ENCODE results near the gene COX6B1.
A peak's percentile ranks its signal among the peaks of the same experiment; 100 is the strongest.

COX6B1 gene

DNA sequence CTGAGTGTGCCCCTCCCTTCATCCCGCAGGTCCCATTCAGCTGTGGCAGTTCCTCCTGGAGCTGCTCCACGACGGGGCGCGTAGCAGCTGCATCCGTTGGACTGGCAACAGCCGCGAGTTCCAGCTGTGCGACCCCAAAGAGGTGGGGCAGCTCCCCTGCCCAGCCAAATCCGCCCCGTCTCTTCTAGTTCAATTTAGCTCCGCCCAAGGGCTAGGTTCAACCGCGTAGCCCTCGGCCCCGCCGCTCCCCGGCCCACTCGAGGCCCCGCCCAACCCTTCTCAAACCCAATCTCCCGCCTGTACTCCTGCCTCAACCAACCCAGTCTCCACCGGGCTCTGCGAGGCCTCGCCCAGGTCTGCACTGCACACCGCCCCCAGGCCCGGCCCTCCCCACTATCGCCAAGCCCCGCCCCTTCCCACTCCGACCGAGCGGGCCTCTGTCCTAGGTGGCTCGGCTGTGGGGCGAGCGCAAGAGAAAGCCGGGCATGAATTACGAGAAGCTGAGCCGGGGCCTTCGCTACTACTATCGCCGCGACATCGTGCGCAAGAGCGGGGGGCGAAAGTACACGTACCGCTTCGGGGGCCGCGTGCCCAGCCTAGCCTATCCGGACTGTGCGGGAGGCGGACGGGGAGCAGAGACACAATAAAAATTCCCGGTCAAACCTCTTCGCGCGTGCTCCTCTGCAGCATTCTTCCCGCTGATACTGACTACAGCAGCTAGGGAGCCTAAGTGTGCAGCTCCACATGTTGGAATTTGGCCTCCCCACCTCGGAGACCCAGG lies 3.7 kb upstream of the COX6B1 start (continued):
- TF ChIP-seq ZNF302 (tag by site-specific recombination; IDR thresholded peaks at IDR 0.05; ENCODE audit: low read depth): no peak
- peak; percentile 57 for TF ChIP-seq EGR2 (tag by site-specific recombination; IDR thresholded peaks at IDR 0.05; ENCODE audit: low read depth)
- TF ChIP-seq, protein P1, sequence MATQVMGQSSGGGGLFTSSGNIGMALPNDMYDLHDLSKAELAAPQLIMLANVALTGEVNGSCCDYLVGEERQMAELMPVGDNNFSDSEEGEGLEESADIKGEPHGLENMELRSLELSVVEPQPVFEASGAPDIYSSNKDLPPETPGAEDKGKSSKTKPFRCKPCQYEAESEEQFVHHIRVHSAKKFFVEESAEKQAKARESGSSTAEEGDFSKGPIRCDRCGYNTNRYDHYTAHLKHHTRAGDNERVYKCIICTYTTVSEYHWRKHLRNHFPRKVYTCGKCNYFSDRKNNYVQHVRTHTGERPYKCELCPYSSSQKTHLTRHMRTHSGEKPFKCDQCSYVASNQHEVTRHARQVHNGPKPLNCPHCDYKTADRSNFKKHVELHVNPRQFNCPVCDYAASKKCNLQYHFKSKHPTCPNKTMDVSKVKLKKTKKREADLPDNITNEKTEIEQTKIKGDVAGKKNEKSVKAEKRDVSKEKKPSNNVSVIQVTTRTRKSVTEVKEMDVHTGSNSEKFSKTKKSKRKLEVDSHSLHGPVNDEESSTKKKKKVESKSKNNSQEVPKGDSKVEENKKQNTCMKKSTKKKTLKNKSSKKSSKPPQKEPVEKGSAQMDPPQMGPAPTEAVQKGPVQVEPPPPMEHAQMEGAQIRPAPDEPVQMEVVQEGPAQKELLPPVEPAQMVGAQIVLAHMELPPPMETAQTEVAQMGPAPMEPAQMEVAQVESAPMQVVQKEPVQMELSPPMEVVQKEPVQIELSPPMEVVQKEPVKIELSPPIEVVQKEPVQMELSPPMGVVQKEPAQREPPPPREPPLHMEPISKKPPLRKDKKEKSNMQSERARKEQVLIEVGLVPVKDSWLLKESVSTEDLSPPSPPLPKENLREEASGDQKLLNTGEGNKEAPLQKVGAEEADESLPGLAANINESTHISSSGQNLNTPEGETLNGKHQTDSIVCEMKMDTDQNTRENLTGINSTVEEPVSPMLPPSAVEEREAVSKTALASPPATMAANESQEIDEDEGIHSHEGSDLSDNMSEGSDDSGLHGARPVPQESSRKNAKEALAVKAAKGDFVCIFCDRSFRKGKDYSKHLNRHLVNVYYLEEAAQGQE (tag by site-specific recombination; IDR thresholded peaks at IDR 0.05): peak; percentile 99
- TF ChIP-seq GLI4 (tag by site-specific recombination; IDR thresholded peaks at IDR 0.05): no peak
- TF ChIP-seq ZNF677 (tag by site-specific recombination; IDR thresholded peaks at IDR 0.05): no peak
- TF ChIP-seq, protein P2, sequence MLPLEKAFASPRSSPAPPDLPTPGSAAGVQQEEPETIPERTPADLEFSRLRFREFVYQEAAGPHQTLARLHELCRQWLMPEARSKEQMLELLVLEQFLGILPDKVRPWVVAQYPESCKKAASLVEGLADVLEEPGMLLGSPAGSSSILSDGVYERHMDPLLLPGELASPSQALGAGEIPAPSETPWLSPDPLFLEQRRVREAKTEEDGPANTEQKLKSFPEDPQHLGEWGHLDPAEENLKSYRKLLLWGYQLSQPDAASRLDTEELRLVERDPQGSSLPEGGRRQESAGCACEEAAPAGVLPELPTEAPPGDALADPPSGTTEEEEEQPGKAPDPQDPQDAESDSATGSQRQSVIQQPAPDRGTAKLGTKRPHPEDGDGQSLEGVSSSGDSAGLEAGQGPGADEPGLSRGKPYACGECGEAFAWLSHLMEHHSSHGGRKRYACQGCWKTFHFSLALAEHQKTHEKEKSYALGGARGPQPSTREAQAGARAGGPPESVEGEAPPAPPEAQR (tag by site-specific recombination; IDR thresholded peaks at IDR 0.05): peak; percentile 44; the same call in 1 of the 2 replicates
- TF ChIP-seq, protein P3, sequence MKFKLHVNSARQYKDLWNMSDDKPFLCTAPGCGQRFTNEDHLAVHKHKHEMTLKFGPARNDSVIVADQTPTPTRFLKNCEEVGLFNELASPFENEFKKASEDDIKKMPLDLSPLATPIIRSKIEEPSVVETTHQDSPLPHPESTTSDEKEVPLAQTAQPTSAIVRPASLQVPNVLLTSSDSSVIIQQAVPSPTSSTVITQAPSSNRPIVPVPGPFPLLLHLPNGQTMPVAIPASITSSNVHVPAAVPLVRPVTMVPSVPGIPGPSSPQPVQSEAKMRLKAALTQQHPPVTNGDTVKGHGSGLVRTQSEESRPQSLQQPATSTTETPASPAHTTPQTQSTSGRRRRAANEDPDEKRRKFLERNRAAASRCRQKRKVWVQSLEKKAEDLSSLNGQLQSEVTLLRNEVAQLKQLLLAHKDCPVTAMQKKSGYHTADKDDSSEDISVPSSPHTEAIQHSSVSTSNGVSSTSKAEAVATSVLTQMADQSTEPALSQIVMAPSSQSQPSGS (tag by site-specific recombination; IDR thresholded peaks at IDR 0.05; ENCODE audit: low read depth): no peak
- TF ChIP-seq, protein P4, sequence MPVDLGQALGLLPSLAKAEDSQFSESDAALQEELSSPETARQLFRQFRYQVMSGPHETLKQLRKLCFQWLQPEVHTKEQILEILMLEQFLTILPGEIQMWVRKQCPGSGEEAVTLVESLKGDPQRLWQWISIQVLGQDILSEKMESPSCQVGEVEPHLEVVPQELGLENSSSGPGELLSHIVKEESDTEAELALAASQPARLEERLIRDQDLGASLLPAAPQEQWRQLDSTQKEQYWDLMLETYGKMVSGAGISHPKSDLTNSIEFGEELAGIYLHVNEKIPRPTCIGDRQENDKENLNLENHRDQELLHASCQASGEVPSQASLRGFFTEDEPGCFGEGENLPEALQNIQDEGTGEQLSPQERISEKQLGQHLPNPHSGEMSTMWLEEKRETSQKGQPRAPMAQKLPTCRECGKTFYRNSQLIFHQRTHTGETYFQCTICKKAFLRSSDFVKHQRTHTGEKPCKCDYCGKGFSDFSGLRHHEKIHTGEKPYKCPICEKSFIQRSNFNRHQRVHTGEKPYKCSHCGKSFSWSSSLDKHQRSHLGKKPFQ (tag by site-specific recombination; IDR thresholded peaks at IDR 0.05): peak; percentile 42; the same call in 1 of the 2 replicates
- 0 out of 2 replicates have a peak, but pooled peaks have one; percentile 3 for TF ChIP-seq KLF7 (tag by site-specific recombination; IDR thresholded peaks at IDR 0.05; ENCODE audit: borderline replicate concordance)
- TF ChIP-seq MYNN (tag by site-specific recombination; IDR thresholded peaks at IDR 0.05; ENCODE audit: borderline replicate concordance): no peak
- no peak for TF ChIP-seq RBAK (tag by site-specific recombination; IDR thresholded peaks at IDR 0.05)
- TF ChIP-seq ZFP69B (tag by site-specific recombination; IDR thresholded peaks at IDR 0.05): no peak
- TF ChIP-seq ZNF549 (tag by site-specific recombination; IDR thresholded peaks at IDR 0.05): no peak
- no peak for TF ChIP-seq ZNF837 (tag by site-specific recombination; IDR thresholded peaks at IDR 0.05)
- no peak for TF ChIP-seq ZNF623 (tag by site-specific recombination; IDR thresholded peaks at IDR 0.05)
- TF ChIP-seq, protein P5, sequence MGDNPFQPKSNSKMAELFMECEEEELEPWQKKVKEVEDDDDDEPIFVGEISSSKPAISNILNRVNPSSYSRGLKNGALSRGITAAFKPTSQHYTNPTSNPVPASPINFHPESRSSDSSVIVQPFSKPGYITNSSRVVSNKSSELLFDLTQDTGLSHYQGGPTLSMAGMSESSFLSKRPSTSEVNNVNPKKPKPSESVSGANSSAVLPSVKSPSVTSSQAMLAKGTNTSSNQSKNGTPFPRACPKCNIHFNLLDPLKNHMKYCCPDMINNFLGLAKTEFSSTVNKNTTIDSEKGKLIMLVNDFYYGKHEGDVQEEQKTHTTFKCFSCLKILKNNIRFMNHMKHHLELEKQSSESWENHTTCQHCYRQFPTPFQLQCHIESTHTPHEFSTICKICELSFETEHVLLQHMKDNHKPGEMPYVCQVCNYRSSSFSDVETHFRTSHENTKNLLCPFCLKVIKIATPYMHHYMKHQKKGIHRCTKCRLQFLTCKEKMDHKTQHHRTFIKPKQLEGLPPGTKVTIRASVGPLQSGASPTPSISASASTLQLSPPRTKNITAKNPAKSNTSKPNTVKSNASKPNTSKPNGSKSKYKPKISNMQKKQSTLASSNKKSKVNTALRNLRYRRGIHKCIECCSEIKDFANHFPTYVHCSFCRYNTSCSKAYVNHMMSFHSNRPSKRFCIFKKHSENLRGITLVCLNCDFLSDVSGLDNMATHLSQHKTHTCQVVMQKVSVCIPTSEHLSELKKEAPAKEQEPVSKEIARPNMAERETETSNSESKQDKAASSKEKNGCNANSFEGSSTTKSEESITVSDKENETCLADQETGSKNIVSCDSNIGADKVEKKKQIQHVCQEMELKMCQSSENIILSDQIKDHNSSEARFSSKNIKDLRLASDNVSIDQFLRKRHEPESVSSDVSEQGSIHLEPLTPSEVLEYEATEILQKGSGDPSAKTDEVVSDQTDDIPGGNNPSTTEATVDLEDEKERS (tag by site-specific recombination; IDR thresholded peaks at IDR 0.05): no peak
- TF ChIP-seq, protein P6, sequence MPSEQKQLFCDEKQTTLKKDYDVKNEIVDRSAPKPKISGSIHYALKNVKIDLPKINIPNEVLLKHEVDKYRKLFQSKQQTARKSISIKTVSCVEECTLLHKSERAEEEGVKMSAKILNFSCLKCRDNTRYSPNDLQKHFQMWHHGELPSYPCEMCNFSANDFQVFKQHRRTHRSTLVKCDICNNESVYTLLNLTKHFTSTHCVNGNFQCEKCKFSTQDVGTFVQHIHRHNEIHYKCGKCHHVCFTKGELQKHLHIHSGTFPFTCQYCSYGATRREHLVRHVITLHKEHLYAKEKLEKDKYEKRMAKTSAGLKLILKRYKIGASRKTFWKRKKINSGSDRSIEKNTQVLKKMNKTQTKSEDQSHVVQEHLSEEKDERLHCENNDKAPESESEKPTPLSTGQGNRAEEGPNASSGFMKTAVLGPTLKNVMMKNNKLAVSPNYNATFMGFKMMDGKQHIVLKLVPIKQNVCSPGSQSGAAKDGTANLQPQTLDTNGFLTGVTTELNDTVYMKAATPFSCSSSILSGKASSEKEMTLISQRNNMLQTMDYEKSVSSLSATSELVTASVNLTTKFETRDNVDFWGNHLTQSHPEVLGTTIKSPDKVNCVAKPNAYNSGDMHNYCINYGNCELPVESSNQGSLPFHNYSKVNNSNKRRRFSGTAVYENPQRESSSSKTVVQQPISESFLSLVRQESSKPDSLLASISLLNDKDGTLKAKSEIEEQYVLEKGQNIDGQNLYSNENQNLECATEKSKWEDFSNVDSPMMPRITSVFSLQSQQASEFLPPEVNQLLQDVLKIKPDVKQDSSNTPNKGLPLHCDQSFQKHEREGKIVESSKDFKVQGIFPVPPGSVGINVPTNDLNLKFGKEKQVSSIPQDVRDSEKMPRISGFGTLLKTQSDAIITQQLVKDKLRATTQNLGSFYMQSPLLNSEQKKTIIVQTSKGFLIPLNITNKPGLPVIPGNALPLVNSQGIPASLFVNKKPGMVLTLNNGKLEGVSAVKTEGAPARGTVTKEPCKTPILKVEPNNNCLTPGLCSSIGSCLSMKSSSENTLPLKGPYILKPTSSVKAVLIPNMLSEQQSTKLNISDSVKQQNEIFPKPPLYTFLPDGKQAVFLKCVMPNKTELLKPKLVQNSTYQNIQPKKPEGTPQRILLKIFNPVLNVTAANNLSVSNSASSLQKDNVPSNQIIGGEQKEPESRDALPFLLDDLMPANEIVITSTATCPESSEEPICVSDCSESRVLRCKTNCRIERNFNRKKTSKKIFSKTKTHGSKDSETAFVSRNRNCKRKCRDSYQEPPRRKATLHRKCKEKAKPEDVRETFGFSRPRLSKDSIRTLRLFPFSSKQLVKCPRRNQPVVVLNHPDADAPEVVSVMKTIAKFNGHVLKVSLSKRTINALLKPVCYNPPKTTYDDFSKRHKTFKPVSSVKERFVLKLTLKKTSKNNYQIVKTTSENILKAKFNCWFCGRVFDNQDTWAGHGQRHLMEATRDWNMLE (tag by site-specific recombination; conservative IDR thresholded peaks at IDR 0.05; ENCODE audit: low read depth): no peak
- peak; percentile 44; the same call in 1 of the 2 replicates for TF ChIP-seq ZNF146 (tag by site-specific recombination; IDR thresholded peaks at IDR 0.05)
- TF ChIP-seq, protein P7, sequence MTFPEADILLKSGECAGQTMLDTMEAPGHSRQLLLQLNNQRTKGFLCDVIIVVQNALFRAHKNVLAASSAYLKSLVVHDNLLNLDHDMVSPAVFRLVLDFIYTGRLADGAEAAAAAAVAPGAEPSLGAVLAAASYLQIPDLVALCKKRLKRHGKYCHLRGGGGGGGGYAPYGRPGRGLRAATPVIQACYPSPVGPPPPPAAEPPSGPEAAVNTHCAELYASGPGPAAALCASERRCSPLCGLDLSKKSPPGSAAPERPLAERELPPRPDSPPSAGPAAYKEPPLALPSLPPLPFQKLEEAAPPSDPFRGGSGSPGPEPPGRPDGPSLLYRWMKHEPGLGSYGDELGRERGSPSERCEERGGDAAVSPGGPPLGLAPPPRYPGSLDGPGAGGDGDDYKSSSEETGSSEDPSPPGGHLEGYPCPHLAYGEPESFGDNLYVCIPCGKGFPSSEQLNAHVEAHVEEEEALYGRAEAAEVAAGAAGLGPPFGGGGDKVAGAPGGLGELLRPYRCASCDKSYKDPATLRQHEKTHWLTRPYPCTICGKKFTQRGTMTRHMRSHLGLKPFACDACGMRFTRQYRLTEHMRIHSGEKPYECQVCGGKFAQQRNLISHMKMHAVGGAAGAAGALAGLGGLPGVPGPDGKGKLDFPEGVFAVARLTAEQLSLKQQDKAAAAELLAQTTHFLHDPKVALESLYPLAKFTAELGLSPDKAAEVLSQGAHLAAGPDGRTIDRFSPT (tag by site-specific recombination; IDR thresholded peaks at IDR 0.05): no peak

Measured in HEK293 (cell line).